ENCODE measurements around the gene COQ5.

Gene COQ5

GRCh38 chr12:120457133-120457532 is 71.8 kb downstream of the COQ5 start:
- Histone ChIP-seq H3K4me1 (ENCODE audit: insufficient read depth, poor library complexity, severe bottlenecking) (no peaks in the 10 kb centered on the region), H3K27me3 (ENCODE audit: insufficient read depth, poor library complexity, severe bottlenecking) (no peaks in the 10 kb centered on the region), H3K36me3 (ENCODE audit: low read depth) (peaks cover 93% of the 10 kb centered on the region), H3K9me3 (ENCODE audit: severe bottlenecking) (no peaks in the 10 kb centered on the region), H3K27ac (ENCODE audit: poor library complexity, severe bottlenecking) (no peak overlapping the region), H3K4me3 (ENCODE audit: severe bottlenecking) (no peak overlapping the region)
- no peak for ATAC-seq (ENCODE audit: low read depth)
- TF ChIP-seq, protein P1, sequence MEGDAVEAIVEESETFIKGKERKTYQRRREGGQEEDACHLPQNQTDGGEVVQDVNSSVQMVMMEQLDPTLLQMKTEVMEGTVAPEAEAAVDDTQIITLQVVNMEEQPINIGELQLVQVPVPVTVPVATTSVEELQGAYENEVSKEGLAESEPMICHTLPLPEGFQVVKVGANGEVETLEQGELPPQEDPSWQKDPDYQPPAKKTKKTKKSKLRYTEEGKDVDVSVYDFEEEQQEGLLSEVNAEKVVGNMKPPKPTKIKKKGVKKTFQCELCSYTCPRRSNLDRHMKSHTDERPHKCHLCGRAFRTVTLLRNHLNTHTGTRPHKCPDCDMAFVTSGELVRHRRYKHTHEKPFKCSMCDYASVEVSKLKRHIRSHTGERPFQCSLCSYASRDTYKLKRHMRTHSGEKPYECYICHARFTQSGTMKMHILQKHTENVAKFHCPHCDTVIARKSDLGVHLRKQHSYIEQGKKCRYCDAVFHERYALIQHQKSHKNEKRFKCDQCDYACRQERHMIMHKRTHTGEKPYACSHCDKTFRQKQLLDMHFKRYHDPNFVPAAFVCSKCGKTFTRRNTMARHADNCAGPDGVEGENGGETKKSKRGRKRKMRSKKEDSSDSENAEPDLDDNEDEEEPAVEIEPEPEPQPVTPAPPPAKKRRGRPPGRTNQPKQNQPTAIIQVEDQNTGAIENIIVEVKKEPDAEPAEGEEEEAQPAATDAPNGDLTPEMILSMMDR (IDR thresholded peaks at IDR 0.05; ENCODE audit: poor library complexity, severe bottlenecking): peak; percentile 36
- no peak for DNase-seq (ENCODE audit: low spot score)

- DNase-seq (ENCODE audit: low spot score) (no peak), ATAC-seq (ENCODE audit: low read depth) (no peak)
- H3K27me3 ChIP-seq (ENCODE audit: insufficient read depth, poor library complexity, severe bottlenecking): no peaks in the 10 kb centered on the region
- H3K4me1 ChIP-seq (ENCODE audit: insufficient read depth, poor library complexity, severe bottlenecking): no peaks in the 10 kb centered on the region
- TF ChIP-seq, protein P1 (IDR thresholded peaks at IDR 0.05; ENCODE audit: poor library complexity, severe bottlenecking): no peak
- no peak overlapping the region for H3K27ac ChIP-seq (ENCODE audit: poor library complexity, severe bottlenecking)
- no peak overlapping the region for H3K4me3 ChIP-seq (ENCODE audit: severe bottlenecking)
- H3K9me3 ChIP-seq (ENCODE audit: severe bottlenecking): no peaks in the 10 kb centered on the region
- H3K36me3 ChIP-seq (ENCODE audit: low read depth): peaks cover 90% of the 10 kb centered on the region
These were observed 73.7 kb downstream of the COQ5 start for GRCh38 chr12:120455302-120455701.

GRCh38 chr12:120453977-120454376 is 75.0 kb downstream of the COQ5 start:
- Histone ChIP-seq H3K4me1 (ENCODE audit: insufficient read depth, poor library complexity, severe bottlenecking) (no peaks in the 10 kb centered on the region), H3K9me3 (ENCODE audit: severe bottlenecking) (no peaks in the 10 kb centered on the region), H3K27ac (ENCODE audit: poor library complexity, severe bottlenecking) (no peak overlapping the region), H3K36me3 (ENCODE audit: low read depth) (peaks cover 90% of the 10 kb centered on the region), H3K4me3 (ENCODE audit: severe bottlenecking) (no peak overlapping the region), H3K27me3 (ENCODE audit: insufficient read depth, poor library complexity, severe bottlenecking) (no peaks in the 10 kb centered on the region)
- ATAC-seq (ENCODE audit: low read depth) (peak; percentile 67), DNase-seq (ENCODE audit: low spot score) (no peak)
- TF ChIP-seq, protein P1 (IDR thresholded peaks at IDR 0.05; ENCODE audit: poor library complexity, severe bottlenecking): peak; percentile 73

Measured in RWPE2 (cell line).